Caco-2 (cell line): ENCODE results near the gene BCL7B. TPM values are rescaled to one million over a fixed set of nuclear protein-coding genes. Genes with fewer than 3 reads are reported as not detected.
A peak's percentile ranks its signal among the peaks of the same experiment; 100 is the strongest.

Experiments
- BruUV-seq: library from RNA; stranded (reverse); fragments of 400-500 nt; replicated peaks from 2 replicates; lab custom pipeline; 2021; lab: Mats Ljungman, UMichigan
- CTCF ChIA-PET: fragments of 300-600 bp; sonication (Branson Sonifier 250); formaldehyde crosslinking; loops from one replicate; lab custom pipeline; 2022; ENCODE audit warnings: antibody characterized with exemption; lab: Charles Lee
- POLR2A ChIA-PET: fragments of 300-600 bp; sonication (Branson Sonifier 250); formaldehyde crosslinking; loops from one replicate; lab custom pipeline; 2022; ENCODE audit warnings: antibody characterized with exemption; lab: Charles Lee
- DNase-seq, 2 experiments: peaks; one replicate each; pipeline versions ENCODE4 v3.0.0 to v3.0.0-alpha.2; 2020 to 2022
- H3K27me3 ChIP-seq: replicated peaks from 2 replicates; pipeline ENCODE4 v1.6.0; 2011; ENCODE audit warnings: low read length; ENCODE audit not compliant: control insufficient read depth, insufficient read depth
- H3K36me3 ChIP-seq: 2 replicates; pipeline ENCODE4 v1.5.1; 2011; ENCODE audit warnings: low read length; ENCODE audit not compliant: control insufficient read depth, insufficient read depth
- H3K4me1 ChIP-seq: fragments of 250-450 bp; sonication (Bioruptor Pico); 2 replicates; pipeline ENCODE4 v1.5.1; 2020; ENCODE audit warnings: mild to moderate bottlenecking
- H3K4me3 ChIP-seq: 2 replicates; pipeline ENCODE4 v1.5.1; 2011; ENCODE audit warnings: low read depth, mild to moderate bottlenecking, control low read depth, low read length
- H3K9me3 ChIP-seq: fragments of 250-450 bp; sonication (Bioruptor Pico); 2 replicates; pipeline ENCODE4 v1.5.1; 2020; ENCODE audit warnings: mild to moderate bottlenecking, moderate library complexity
- H3K27ac Mint-ChIP-seq: one replicate; pipeline ENCODE4 v1.8.0; 2022; ENCODE audit warnings: mixed read lengths; ENCODE audit not compliant: unreplicated experiment
- H3K27me3 Mint-ChIP-seq: one replicate; pipeline ENCODE4 v1.8.0; 2022; ENCODE audit warnings: mixed read lengths; ENCODE audit not compliant: insufficient read depth, unreplicated experiment
- H3K36me3 Mint-ChIP-seq: one replicate; pipeline ENCODE4 v1.8.0; 2022; ENCODE audit warnings: mild to moderate bottlenecking, mixed read lengths; ENCODE audit not compliant: insufficient read depth, unreplicated experiment
- H3K4me1 Mint-ChIP-seq: one replicate; pipeline ENCODE4 v1.8.0; 2022; ENCODE audit warnings: low read depth, mixed read lengths; ENCODE audit not compliant: unreplicated experiment
- H3K4me3 Mint-ChIP-seq: one replicate; pipeline ENCODE4 v1.8.0; 2022; ENCODE audit warnings: mild to moderate bottlenecking, moderate library complexity, mixed read lengths; ENCODE audit not compliant: unreplicated experiment
- H3K9me3 Mint-ChIP-seq: one replicate; pipeline ENCODE4 v1.8.0; 2022; ENCODE audit warnings: mixed read lengths; ENCODE audit not compliant: unreplicated experiment
- CTCF ChIP-seq, 2 experiments: fragments of 200-600 bp in 1 of 2; IDR thresholded peaks; 1 replicate in 1 of 2; 2 replicates in 1 of 2; pipeline versions ENCODE4 v1.5.1 to v1.8.0; 2011 to 2022; ENCODE audit warnings: antibody characterized with exemption in 1 of 2, control low read depth in 1 of 2, inconsistent platforms in 1 of 2, low read depth in 1 of 2, low read length in 1 of 2, mild to moderate bottlenecking in 1 of 2, moderate library complexity in 1 of 2; ENCODE audit not compliant: insufficient read depth in 1 of 2, severe bottlenecking in 1 of 2, unreplicated experiment in 1 of 2
- intact Hi-C: fragments of 100-400 bp; cut with micrococcal nuclease; formaldehyde crosslinking; loops from one replicate; pipeline ENCODE4 v1.10.0; 2022; ENCODE audit not compliant: unreplicated experiment
- total RNA-seq: library from RNA; stranded (reverse); gene quantifications from 2 replicates; pipeline ENCODE4 v1.2.3, GENCODE V29; 2022

The BCL7B gene
- total RNA-seq, 1 experiment from 2014 or later: 74.6 TPM

DNA sequence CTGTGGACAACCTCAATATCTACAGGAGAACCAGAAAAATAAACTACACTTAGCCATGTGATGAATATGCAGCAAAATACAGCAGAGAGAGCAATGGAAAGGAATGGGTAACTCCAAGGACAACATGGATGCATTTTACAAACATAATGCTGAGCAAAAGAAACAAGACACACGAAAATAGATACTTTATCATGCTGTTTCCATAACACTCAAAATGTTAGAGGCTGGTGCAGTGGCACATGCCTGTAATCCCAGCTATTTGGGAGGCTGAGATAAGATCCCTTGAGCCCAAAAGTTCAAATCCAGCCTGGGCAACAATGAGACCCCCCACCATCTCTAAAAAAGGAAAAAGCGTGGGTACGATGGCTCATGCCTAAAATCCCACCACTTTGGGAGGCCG, 8.3 kb downstream of the BCL7B start:
- no peaks in the 10 kb centered on the region; the same call in none of the 2 replicates for H3K36me3 ChIP-seq
- no peak overlapping the region for H3K4me3 ChIP-seq
- ChIA-PET POLR2A (no interaction called here), CTCF (no interaction called here)
- intact Hi-C loops: no loop called here
- Mint-ChIP-seq H3K4me1 (no peaks in the 10 kb centered on the region), H3K4me3 (no peak overlapping the region), H3K9me3 (no peaks in the 10 kb centered on the region), H3K27me3 (no peaks in the 10 kb centered on the region), H3K36me3 (peaks cover 87% of the 10 kb centered on the region), H3K27ac (no peak overlapping the region)
- TF ChIP-seq CTCF (IDR thresholded peaks at IDR 0.05; ENCODE audit: insufficient read depth in 1 of 2, low read depth in 1 of 2, low read length in 1 of 2, severe bottlenecking in 1 of 2, unreplicated experiment in 1 of 2): no peak
- H3K4me1 ChIP-seq: no peaks in the 10 kb centered on the region
- no peak for DNase-seq
- H3K27me3 ChIP-seq: no peaks in the 10 kb centered on the region
- no peaks in the 10 kb centered on the region for H3K9me3 ChIP-seq
- BruUV-seq: TSS peak; percentile 7

GRCh38 chr7:73547841-73548240, 9.6 kb downstream of the BCL7B start:
- ChIA-PET CTCF (no interaction called here), POLR2A (interaction anchor here (0.9 to 1.4 kb wide), 2 partner anchors 9 to 25 kb away, joined by 5 to 6 read pairs; partner anchors contain the start of genes BAZ1B and BCL7B)
- no peaks in the 10 kb centered on the region for H3K4me1 Mint-ChIP-seq
- no TSS peak for BruUV-seq
- no peaks in the 10 kb centered on the region for H3K27me3 Mint-ChIP-seq
- H3K27ac Mint-ChIP-seq: no peak overlapping the region
- H3K4me3 ChIP-seq: no peak overlapping the region
- no peak overlapping the region for H3K4me3 Mint-ChIP-seq
- no peaks in the 10 kb centered on the region for H3K4me1 ChIP-seq
- no peaks in the 10 kb centered on the region for H3K27me3 ChIP-seq
- no peaks in the 10 kb centered on the region for H3K9me3 ChIP-seq
- TF ChIP-seq CTCF (IDR thresholded peaks at IDR 0.05; ENCODE audit: insufficient read depth in 1 of 2, low read depth in 1 of 2, low read length in 1 of 2, severe bottlenecking in 1 of 2, unreplicated experiment in 1 of 2): no peak
- no peak for DNase-seq
- intact Hi-C loops: no loop called here
- no peaks in the 10 kb centered on the region; the same call in none of the 2 replicates for H3K36me3 ChIP-seq
- peaks cover 87% of the 10 kb centered on the region for H3K36me3 Mint-ChIP-seq
- no peaks in the 10 kb centered on the region for H3K9me3 Mint-ChIP-seq

GRCh38 chr7:73544678-73545077, 12.8 kb downstream of the BCL7B start:
- no peaks in the 10 kb centered on the region for H3K27me3 Mint-ChIP-seq
- intact Hi-C loops: no loop called here
- CTCF ChIA-PET: interaction anchor here (0.6 kb wide), 1 partner anchor 702 kb away, joined by 4 read pairs; no protein-coding TSS in a partner anchor

More at GRCh38 chr7:73544678-73545077, 12.8 kb downstream of the BCL7B start:
- Histone ChIP-seq H3K9me3 (no peaks in the 10 kb centered on the region), H3K4me1 (no peaks in the 10 kb centered on the region), H3K27me3 (no peaks in the 10 kb centered on the region), H3K36me3 (no peaks in the 10 kb centered on the region; the same call in none of the 2 replicates), H3K4me3 (no peak overlapping the region)
- Mint-ChIP-seq H3K4me3 (no peak overlapping the region), H3K27ac (no peak overlapping the region), H3K36me3 (peaks cover 95% of the 10 kb centered on the region), H3K4me1 (no peaks in the 10 kb centered on the region), H3K9me3 (no peaks in the 10 kb centered on the region)
- POLR2A ChIA-PET: no interaction called here
- BruUV-seq: no TSS peak
- DNase-seq: no peak
- TF ChIP-seq CTCF (IDR thresholded peaks at IDR 0.05; ENCODE audit: insufficient read depth in 1 of 2, low read depth in 1 of 2, low read length in 1 of 2, severe bottlenecking in 1 of 2, unreplicated experiment in 1 of 2): no peak
